ENCODE data around the gene GRIA4. TPM values are rescaled to one million over a fixed set of nuclear protein-coding genes. Genes with fewer than 3 reads are reported as not detected.

Gene GRIA4
- polyA plus RNA-seq, 1 of the 3 experiments (the other 2 are of a cell fraction) = 0.02 TPM

GRCh38 chr11:105991888-105992287, 382.0 kb downstream of the GRIA4 start:
- WGBS (ENCODE audit: low lambda C conversion rate) = 95% methylated on average over 4 of the region's 4 CpGs

More at GRCh38 chr11:105991888-105992287, 382.0 kb downstream of the GRIA4 start:
- POLR2A ChIA-PET = no interaction called here
- Histone ChIP-seq H3K27me3 (ENCODE audit: insufficient read depth) (no peaks in the 10 kb centered on the region), H4K20me1 (ENCODE audit: insufficient read depth) (no peaks in the 10 kb centered on the region), H3K4me3 (ENCODE audit: low read depth in 2 of 2, low read length in 1 of 2) (no peak overlapping the region), H3K36me3 (replicated peaks in 1 of 2; ENCODE audit: control insufficient read depth in 1 of 2, insufficient read depth in 2 of 2, low read length in 1 of 2) (peaks cover 19 to 30% of the 10 kb centered on the region in 2 experiments), H3K79me2 (ENCODE audit: insufficient read depth) (no peaks in the 10 kb centered on the region), H3K4me1 (ENCODE audit: control insufficient read depth in 1 of 2, insufficient read depth in 2 of 2, low read depth in 1 of 2, low read length in 1 of 2) (no peaks in the 10 kb centered on the region), H3K9ac (no peak overlapping the region), H3K9me3 (no peaks in the 10 kb centered on the region), H3K4me2 (no peak overlapping the region), H2AFZ (ENCODE audit: low read depth) (no peak overlapping the region), H3F3A (replicated peaks; ENCODE audit: insufficient read depth) (no peaks in the 10 kb centered on the region), H3K27ac (ENCODE audit: low read depth in 2 of 2, low read length in 1 of 2) (no peak overlapping the region), H3K9me2 (no peaks in the 10 kb centered on the region)
- TF ChIP-seq NFIC (IDR thresholded peaks at IDR 0.05; ENCODE audit: borderline replicate concordance) = no peak
- TF ChIP-seq YY1 (IDR thresholded peaks at IDR 0.05; ENCODE audit: low read depth) = no peak
- TF ChIP-seq IRF3 (IDR thresholded peaks at IDR 0.05; ENCODE audit: low read depth, low read length) = no peak
- no peak for TF ChIP-seq TCF12 (IDR thresholded peaks at IDR 0.05)
- TF ChIP-seq POLR2AphosphoS5 (IDR thresholded peaks at IDR 0.05; ENCODE audit: low read depth, low read length) = no peak
- TF ChIP-seq REST (IDR thresholded peaks at IDR 0.05; ENCODE audit: low read depth, low read length) = no peak
- TF ChIP-seq USF2 (IDR thresholded peaks at IDR 0.05; ENCODE audit: borderline replicate concordance, low read depth, low read length) = no peak
- TF ChIP-seq PBX3 (IDR thresholded peaks at IDR 0.05) = no peak
- no peak for DNase-seq
- CTCF ChIA-PET = no interaction called here

Measured in SK-N-SH (cell line).